ENCODE results near the gene ESRRG. TPM values are rescaled to one million over a fixed set of nuclear protein-coding genes. Genes with fewer than 3 reads are reported as not detected.

Gene ESRRG
- total RNA-seq, 1 donor from 2014 or later: not detected

DNA sequence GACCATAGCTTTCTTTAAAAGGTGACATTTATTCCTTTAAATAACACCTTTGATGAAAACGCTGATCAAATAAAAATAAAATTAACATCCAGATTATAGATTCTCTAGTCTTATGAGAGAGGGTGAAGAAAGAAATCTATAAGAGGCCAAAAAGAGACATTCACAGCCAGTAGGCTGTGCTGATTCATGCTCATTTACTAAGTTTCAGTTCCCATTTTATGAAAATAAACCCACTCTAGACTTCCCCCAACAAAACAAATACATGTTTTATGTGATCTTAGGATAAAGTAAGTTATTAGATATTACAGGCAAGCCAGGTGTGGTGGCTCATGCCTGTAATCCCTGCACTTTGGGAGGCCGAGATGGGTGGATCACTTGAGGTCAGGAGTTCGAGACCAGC, 21.1 kb downstream of the ESRRG start:
- FAIRE-seq: no peak
- Histone ChIP-seq H3K27me3 (ENCODE audit: control insufficient read depth, insufficient read depth, low read length) (no peaks in the 10 kb centered on the region), H3K36me3 (ENCODE audit: control insufficient read depth, insufficient read depth, low read length) (no peaks in the 10 kb centered on the region), H3K4me3 (ENCODE audit: low read depth, low read length) (no peak overlapping the region)
- TF ChIP-seq, protein P1, sequence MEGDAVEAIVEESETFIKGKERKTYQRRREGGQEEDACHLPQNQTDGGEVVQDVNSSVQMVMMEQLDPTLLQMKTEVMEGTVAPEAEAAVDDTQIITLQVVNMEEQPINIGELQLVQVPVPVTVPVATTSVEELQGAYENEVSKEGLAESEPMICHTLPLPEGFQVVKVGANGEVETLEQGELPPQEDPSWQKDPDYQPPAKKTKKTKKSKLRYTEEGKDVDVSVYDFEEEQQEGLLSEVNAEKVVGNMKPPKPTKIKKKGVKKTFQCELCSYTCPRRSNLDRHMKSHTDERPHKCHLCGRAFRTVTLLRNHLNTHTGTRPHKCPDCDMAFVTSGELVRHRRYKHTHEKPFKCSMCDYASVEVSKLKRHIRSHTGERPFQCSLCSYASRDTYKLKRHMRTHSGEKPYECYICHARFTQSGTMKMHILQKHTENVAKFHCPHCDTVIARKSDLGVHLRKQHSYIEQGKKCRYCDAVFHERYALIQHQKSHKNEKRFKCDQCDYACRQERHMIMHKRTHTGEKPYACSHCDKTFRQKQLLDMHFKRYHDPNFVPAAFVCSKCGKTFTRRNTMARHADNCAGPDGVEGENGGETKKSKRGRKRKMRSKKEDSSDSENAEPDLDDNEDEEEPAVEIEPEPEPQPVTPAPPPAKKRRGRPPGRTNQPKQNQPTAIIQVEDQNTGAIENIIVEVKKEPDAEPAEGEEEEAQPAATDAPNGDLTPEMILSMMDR (IDR thresholded peaks at IDR 0.05; ENCODE audit: insufficient read depth, low read length, severe bottlenecking): no peak
- no peak for DNase-seq (ENCODE audit: low read depth)

DNA sequence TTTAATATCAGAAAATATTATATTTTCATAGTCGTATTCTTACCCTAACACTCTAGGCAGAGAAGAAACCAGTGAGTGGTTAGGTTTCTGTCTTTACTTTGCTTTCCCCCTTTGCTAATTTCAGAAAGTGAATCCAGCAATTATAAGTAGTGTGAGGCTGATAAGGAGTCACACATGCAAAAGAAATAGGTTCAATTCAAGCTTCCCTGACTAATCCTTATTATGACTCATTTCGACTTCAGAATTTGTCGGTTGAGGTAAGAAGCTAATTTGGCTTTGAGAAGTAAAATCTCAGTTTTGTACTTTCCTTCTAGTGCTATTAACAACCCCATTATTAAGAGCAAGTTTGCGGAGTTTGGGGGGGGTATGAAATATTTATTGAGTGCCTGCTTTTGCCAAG, 22.4 kb downstream of the ESRRG start:
- TF ChIP-seq, protein P1 (IDR thresholded peaks at IDR 0.05; ENCODE audit: insufficient read depth, low read length, severe bottlenecking): no peak
- Histone ChIP-seq H3K27me3 (ENCODE audit: control insufficient read depth, insufficient read depth, low read length) (no peaks in the 10 kb centered on the region), H3K36me3 (ENCODE audit: control insufficient read depth, insufficient read depth, low read length) (no peaks in the 10 kb centered on the region), H3K4me3 (ENCODE audit: low read depth, low read length) (no peak overlapping the region)
- peak; percentile 18 for DNase-seq (ENCODE audit: low read depth)
- FAIRE-seq: no peak

DNA sequence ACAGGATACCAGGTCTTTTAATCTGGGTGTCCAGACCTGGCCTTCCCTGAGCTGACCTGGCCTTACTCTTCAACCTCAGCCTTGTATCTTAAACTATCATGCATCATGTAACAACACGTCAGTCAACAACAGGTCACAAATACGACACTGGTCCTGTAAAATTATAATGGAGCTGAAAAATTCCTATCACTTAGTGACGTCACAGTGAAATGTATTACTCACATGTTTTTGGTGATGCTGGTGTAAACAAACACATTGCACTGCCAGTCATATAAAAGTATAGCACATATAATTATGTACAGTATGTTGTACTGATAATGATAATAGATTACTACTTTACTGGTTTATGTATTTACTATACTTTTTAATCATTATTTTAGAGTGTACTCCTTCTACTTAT, 31.5 kb downstream of the ESRRG start:
- Histone ChIP-seq H3K27me3 (ENCODE audit: control insufficient read depth, insufficient read depth, low read length) (no peaks in the 10 kb centered on the region), H3K36me3 (ENCODE audit: control insufficient read depth, insufficient read depth, low read length) (no peaks in the 10 kb centered on the region), H3K4me3 (ENCODE audit: low read depth, low read length) (no peak overlapping the region)
- FAIRE-seq (no peak), DNase-seq (ENCODE audit: low read depth) (no peak)
- TF ChIP-seq, protein P1 (IDR thresholded peaks at IDR 0.05; ENCODE audit: insufficient read depth, low read length, severe bottlenecking): no peak

DNA sequence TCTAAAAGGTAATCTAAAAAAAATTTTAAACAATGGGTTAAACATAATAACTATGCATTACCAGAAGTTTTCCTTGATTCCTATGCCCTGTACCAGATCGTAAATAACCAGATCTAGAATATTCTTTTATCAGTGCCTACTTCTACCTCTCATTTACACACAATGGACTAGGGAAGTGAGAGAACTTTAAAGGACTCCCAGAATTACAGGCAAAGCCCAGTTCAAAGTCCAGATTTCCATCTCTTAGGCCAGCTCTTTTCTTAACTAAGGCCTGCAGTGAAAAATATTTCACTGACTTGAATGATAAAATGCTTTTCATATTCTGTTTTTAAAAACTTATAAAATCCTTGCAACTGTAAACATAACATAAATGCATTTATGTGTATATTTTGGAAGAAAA, 32.6 kb downstream of the ESRRG start:
- TF ChIP-seq, protein P1 (IDR thresholded peaks at IDR 0.05; ENCODE audit: insufficient read depth, low read length, severe bottlenecking): no peak
- no peaks in the 10 kb centered on the region for H3K27me3 ChIP-seq (ENCODE audit: control insufficient read depth, insufficient read depth, low read length)
- H3K4me3 ChIP-seq (ENCODE audit: low read depth, low read length): no peak overlapping the region
- no peak for FAIRE-seq
- no peaks in the 10 kb centered on the region for H3K36me3 ChIP-seq (ENCODE audit: control insufficient read depth, insufficient read depth, low read length)
- DNase-seq (ENCODE audit: low read depth): no peak

DNA sequence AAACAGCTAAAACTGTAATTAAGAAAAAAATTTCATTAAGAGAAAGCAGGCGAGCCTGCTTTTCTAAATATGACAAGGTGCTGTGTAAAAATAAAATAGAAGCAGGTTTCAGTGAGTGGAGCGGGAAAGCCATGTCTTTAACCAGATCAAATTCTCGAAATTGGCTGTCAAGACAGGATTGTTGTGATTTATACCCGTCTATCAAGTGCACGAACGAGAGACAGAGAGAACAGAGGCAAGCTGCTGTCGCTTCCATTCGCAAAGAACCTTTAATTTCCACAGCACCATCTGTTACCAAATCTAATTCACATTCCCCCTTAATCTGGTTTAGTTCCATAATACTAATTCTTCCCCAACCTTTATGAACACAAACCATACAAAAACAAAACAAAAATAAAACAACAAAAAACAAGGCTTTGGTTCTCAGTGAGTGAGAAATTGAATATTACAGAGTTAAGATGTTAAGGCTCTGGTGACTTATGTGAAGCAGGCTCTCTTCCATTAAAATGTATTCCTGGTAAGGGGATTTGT, 35.0 kb downstream of the ESRRG start:
- Histone ChIP-seq H3K27me3 (ENCODE audit: control insufficient read depth, insufficient read depth, low read length) (no peaks in the 10 kb centered on the region), H3K36me3 (ENCODE audit: control insufficient read depth, insufficient read depth, low read length) (no peaks in the 10 kb centered on the region), H3K4me3 (ENCODE audit: low read depth, low read length) (no peak overlapping the region)
- FAIRE-seq (no peak), DNase-seq (ENCODE audit: low read depth) (no peak)
- TF ChIP-seq, protein P1 (IDR thresholded peaks at IDR 0.05; ENCODE audit: insufficient read depth, low read length, severe bottlenecking): no peak
